GM10266 (cell line): ENCODE data around the gene PCDHA11.

Experiments used
- DNase-seq: peaks from one replicate; pipeline ENCODE4 v3.0.0; 2012; ENCODE audit errors: extremely low spot score
- TF ChIP-seq, protein P1 (sequence below): IDR thresholded peaks from 2 replicates; pipeline ENCODE4 v1.5.1; 2012; ENCODE audit warnings: mild to moderate bottlenecking, low read depth; ENCODE audit not compliant: control insufficient read depth, insufficient read depth; ENCODE audit errors: missing control alignments

PCDHA11 gene

GRCh38 chr5:140916325-140916724, 47.6 kb downstream of the PCDHA11 start:
- TF ChIP-seq, protein P1, sequence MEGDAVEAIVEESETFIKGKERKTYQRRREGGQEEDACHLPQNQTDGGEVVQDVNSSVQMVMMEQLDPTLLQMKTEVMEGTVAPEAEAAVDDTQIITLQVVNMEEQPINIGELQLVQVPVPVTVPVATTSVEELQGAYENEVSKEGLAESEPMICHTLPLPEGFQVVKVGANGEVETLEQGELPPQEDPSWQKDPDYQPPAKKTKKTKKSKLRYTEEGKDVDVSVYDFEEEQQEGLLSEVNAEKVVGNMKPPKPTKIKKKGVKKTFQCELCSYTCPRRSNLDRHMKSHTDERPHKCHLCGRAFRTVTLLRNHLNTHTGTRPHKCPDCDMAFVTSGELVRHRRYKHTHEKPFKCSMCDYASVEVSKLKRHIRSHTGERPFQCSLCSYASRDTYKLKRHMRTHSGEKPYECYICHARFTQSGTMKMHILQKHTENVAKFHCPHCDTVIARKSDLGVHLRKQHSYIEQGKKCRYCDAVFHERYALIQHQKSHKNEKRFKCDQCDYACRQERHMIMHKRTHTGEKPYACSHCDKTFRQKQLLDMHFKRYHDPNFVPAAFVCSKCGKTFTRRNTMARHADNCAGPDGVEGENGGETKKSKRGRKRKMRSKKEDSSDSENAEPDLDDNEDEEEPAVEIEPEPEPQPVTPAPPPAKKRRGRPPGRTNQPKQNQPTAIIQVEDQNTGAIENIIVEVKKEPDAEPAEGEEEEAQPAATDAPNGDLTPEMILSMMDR = no peak
- DNase-seq = no peak
